ENCODE results near the gene NAIF1.

DNA sequence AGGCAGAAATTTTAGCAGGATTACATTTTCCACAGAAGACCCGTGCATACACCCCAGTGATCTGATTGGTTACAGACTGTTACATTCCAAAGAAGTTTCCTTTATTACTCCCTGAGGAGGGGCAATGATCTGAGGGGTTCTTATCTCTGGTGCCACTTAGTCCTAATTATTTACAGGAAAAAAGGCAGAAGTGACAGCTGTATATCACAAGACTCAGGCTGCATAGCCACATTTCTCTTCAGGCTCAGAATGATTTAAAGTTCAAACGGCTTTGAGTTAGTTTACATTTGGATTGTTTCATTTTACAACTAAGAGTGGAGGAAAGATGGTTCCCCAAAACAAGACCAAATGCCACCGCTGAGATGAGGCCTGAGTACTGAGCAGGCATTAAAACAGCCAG is 17.3 kb downstream of the NAIF1 start:
- TF ChIP-seq POLR2A (IDR thresholded peaks at IDR 0.05; ENCODE audit: low read depth, low read length) = no peak
- TF ChIP-seq CREB1 (IDR thresholded peaks at IDR 0.05; ENCODE audit: low read depth) = no peak
- no peak for TF ChIP-seq POLR2AphosphoS2 (IDR thresholded peaks at IDR 0.05; ENCODE audit: low read depth, low read length)
- TF ChIP-seq, protein P1, sequence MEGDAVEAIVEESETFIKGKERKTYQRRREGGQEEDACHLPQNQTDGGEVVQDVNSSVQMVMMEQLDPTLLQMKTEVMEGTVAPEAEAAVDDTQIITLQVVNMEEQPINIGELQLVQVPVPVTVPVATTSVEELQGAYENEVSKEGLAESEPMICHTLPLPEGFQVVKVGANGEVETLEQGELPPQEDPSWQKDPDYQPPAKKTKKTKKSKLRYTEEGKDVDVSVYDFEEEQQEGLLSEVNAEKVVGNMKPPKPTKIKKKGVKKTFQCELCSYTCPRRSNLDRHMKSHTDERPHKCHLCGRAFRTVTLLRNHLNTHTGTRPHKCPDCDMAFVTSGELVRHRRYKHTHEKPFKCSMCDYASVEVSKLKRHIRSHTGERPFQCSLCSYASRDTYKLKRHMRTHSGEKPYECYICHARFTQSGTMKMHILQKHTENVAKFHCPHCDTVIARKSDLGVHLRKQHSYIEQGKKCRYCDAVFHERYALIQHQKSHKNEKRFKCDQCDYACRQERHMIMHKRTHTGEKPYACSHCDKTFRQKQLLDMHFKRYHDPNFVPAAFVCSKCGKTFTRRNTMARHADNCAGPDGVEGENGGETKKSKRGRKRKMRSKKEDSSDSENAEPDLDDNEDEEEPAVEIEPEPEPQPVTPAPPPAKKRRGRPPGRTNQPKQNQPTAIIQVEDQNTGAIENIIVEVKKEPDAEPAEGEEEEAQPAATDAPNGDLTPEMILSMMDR (IDR thresholded peaks at IDR 0.05 in 2 of 3, conservative IDR thresholded peaks at IDR 0.05 in 1 of 3; ENCODE audit: control insufficient read depth in 2 of 3, extremely low read depth in 1 of 3, insufficient read depth in 1 of 3, low read depth in 3 of 3, low read length in 3 of 3) = no peak
- TF ChIP-seq ZNF274 (IDR thresholded peaks at IDR 0.05; ENCODE audit: insufficient read depth, insufficient read length) = no peak
- no peak for TF ChIP-seq SUPT20H (IDR thresholded peaks at IDR 0.05; ENCODE audit: borderline replicate concordance, control insufficient read depth, low read depth, low read length)
- no peak for TF ChIP-seq RBBP5 (conservative IDR thresholded peaks at IDR 0.05)
- TF ChIP-seq ESRRA (IDR thresholded peaks at IDR 0.05; ENCODE audit: low read length) = no peak
- no peak for TF ChIP-seq SMARCA5 (IDR thresholded peaks at IDR 0.05)
- TF ChIP-seq NFYB (IDR thresholded peaks at IDR 0.05; ENCODE audit: insufficient read depth, low read depth, low read length) = no peak
- TF ChIP-seq, protein P2, sequence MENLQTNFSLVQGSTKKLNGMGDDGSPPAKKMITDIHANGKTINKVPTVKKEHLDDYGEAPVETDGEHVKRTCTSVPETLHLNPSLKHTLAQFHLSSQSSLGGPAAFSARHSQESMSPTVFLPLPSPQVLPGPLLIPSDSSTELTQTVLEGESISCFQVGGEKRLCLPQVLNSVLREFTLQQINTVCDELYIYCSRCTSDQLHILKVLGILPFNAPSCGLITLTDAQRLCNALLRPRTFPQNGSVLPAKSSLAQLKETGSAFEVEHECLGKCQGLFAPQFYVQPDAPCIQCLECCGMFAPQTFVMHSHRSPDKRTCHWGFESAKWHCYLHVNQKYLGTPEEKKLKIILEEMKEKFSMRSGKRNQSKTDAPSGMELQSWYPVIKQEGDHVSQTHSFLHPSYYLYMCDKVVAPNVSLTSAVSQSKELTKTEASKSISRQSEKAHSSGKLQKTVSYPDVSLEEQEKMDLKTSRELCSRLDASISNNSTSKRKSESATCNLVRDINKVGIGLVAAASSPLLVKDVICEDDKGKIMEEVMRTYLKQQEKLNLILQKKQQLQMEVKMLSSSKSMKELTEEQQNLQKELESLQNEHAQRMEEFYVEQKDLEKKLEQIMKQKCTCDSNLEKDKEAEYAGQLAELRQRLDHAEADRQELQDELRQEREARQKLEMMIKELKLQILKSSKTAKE (IDR thresholded peaks at IDR 0.05; ENCODE audit: low read depth, poor library complexity, severe bottlenecking) = no peak
- TF ChIP-seq, protein P3, sequence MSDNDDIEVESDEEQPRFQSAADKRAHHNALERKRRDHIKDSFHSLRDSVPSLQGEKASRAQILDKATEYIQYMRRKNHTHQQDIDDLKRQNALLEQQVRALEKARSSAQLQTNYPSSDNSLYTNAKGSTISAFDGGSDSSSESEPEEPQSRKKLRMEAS (IDR thresholded peaks at IDR 0.05; ENCODE audit: low read depth, low read length) = no peak
- no peak for TF ChIP-seq CHD2 (IDR thresholded peaks at IDR 0.05; ENCODE audit: borderline replicate concordance, low read depth, low read length)
- TF ChIP-seq KDM1A (IDR thresholded peaks at IDR 0.05; ENCODE audit: borderline replicate concordance) = no peak
